DND-41 (cell line): ENCODE results near the gene NFKBIZ.

Experiments used
- ATAC-seq: fragments of 200-7000 bp; cut with Tn5 transposase; 3 replicates; pipeline ENCODE4 v1.9.1; 2021; ENCODE audit warnings: low read depth; ENCODE audit not compliant: insufficient read depth
- DNase-seq: peaks from one replicate; pipeline ENCODE4 v3.0.0-alpha.2; 2020
- H2AFZ ChIP-seq: 2 replicates; pipeline ENCODE4 v1.6.0; 2012; ENCODE audit warnings: low read depth, low read length
- H3K27ac ChIP-seq: 2 replicates; pipeline ENCODE4 v1.5.1; 2012; ENCODE audit warnings: low read length, inconsistent platforms
- H3K27me3 ChIP-seq: fragments of 200-600 bp; sonication (generic); 2 replicates; pipeline ENCODE4 v1.6.0; 2012; ENCODE audit warnings: low read length, mild to moderate bottlenecking, inconsistent platforms; ENCODE audit not compliant: insufficient read depth, poor library complexity
- H3K36me3 ChIP-seq: 2 replicates; pipeline ENCODE4 v1.5.1; 2012; ENCODE audit warnings: low read length, inconsistent platforms; ENCODE audit not compliant: insufficient read depth
- H3K4me1 ChIP-seq: 2 replicates; pipeline ENCODE4 v1.5.1; 2012; ENCODE audit warnings: mild to moderate bottlenecking, low read length; ENCODE audit not compliant: insufficient read depth
- H3K4me2 ChIP-seq: 2 replicates; pipeline ENCODE4 v1.6.0; 2012; ENCODE audit warnings: mild to moderate bottlenecking, moderate library complexity, low read length, inconsistent platforms; ENCODE audit not compliant: insufficient read depth
- H3K4me3 ChIP-seq, 2 experiments: fragments of 200-600 bp in 1 of 2; shearing (Covaris generic) in 1 of 2; 2 replicates each; pipeline ENCODE4 v1.5.1; 2012 to 2016; ENCODE audit warnings: inconsistent platforms in 2 of 2, low read length in 2 of 2, mild to moderate bottlenecking in 2 of 2, low read depth in 1 of 2, moderate library complexity in 1 of 2
- H3K79me2 ChIP-seq: 2 replicates; pipeline ENCODE4 v1.6.0; 2012; ENCODE audit warnings: low read length, inconsistent platforms; ENCODE audit not compliant: insufficient read depth
- H3K9ac ChIP-seq: 2 replicates; pipeline ENCODE4 v1.6.0; 2012; ENCODE audit warnings: low read depth, mild to moderate bottlenecking, inconsistent platforms, low read length, moderate library complexity
- H3K9me3 ChIP-seq: 2 replicates; pipeline ENCODE4 v1.5.1; 2012; ENCODE audit warnings: low read length, moderate library complexity, mild to moderate bottlenecking, inconsistent platforms; ENCODE audit not compliant: insufficient read depth, severe bottlenecking
- H4K20me1 ChIP-seq: 2 replicates; pipeline ENCODE4 v1.6.0; 2012; ENCODE audit warnings: low read length; ENCODE audit not compliant: insufficient read depth
- EZH2 ChIP-seq: IDR thresholded peaks from 3 replicates; pipeline ENCODE4 v1.6.1; 2012; ENCODE audit warnings: borderline replicate concordance, low read depth, mild to moderate bottlenecking, moderate library complexity, low read length, inconsistent platforms; ENCODE audit not compliant: severe bottlenecking
- TF ChIP-seq, protein P1 (sequence below): IDR thresholded peaks from 2 replicates; pipeline ENCODE4 v1.5.1; 2012; ENCODE audit warnings: borderline replicate concordance, low read length, moderate library complexity, mild to moderate bottlenecking; ENCODE audit not compliant: poor library complexity, severe bottlenecking; ENCODE audit errors: extremely low read depth

NFKBIZ gene

DNA sequence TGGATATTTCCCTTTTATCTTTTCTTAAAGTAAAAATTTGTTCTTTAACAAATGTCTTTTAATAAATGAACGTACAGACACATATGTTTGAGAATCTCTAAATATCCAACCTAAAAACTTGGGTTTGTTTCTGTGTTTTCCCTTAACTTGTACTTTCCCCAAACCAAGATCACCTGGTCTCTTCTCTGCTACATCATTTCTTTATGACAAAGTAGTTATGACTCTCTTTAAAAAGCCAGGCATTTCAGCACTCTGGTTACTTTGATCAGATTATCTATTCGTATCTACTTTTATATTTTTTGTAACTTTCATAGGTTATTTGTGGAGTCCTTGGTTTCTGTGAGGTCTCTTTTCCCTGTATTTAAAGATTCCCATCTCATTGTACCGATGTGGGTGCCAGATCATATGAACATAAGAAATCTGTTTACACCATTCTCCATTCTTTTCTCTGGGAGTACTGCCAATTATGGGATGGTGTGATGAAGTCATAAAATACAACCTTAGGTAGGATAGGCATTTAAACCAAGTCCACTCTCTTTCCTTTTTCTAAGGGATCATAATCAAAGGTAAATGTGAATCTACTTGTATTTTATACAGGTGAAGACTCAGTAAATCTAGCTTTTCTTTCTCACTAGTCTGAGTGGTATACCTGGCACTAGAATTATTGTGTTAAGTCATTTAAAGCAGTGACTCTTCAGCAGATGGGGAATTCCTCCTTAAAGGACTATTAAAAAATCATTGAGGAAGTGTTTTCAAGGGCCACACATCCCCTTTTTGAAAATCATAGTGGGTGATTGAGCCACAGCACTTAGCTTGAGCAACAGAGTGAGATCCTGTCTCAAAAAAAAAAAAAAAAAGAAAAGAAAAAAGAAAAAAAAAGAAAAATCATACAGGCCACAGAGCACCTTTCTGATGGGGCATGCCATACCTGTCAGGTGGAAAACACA lies 12.4 kb upstream of the NFKBIZ start:
- DNase-seq: no peak
- no peak overlapping the region for H3K9ac ChIP-seq

DNA sequence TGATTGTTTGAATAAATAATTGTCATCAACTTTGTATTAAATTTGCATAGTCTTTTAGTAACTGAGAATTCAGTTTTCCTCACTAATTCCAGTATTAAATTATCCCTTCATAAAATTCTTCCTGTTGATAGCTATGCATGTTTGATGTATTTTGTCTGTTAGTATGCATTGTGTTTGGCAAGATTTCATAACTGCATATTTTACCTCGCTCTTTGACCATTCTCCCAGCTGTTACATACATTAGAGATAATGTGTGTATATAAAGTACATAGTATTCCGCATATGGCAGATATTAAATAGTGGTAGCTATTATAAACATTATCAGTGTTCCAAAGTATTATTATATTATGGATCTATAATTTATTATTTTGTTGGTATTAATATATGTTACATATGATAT lies 10.6 kb upstream of the NFKBIZ start:
- Histone ChIP-seq H2AFZ (no peak overlapping the region), H3K4me2 (no peak overlapping the region), H3K4me1 (no peaks in the 10 kb centered on the region), H3K27me3 (no peaks in the 10 kb centered on the region), H3K79me2 (no peaks in the 10 kb centered on the region), H3K4me3 (no peak overlapping the region), H3K9ac (no peak overlapping the region), H4K20me1 (no peaks in the 10 kb centered on the region), H3K27ac (no peak overlapping the region), H3K36me3 (no peaks in the 10 kb centered on the region), H3K9me3 (no peaks in the 10 kb centered on the region)
- ATAC-seq (no peak), DNase-seq (no peak)
- TF ChIP-seq, protein P1, sequence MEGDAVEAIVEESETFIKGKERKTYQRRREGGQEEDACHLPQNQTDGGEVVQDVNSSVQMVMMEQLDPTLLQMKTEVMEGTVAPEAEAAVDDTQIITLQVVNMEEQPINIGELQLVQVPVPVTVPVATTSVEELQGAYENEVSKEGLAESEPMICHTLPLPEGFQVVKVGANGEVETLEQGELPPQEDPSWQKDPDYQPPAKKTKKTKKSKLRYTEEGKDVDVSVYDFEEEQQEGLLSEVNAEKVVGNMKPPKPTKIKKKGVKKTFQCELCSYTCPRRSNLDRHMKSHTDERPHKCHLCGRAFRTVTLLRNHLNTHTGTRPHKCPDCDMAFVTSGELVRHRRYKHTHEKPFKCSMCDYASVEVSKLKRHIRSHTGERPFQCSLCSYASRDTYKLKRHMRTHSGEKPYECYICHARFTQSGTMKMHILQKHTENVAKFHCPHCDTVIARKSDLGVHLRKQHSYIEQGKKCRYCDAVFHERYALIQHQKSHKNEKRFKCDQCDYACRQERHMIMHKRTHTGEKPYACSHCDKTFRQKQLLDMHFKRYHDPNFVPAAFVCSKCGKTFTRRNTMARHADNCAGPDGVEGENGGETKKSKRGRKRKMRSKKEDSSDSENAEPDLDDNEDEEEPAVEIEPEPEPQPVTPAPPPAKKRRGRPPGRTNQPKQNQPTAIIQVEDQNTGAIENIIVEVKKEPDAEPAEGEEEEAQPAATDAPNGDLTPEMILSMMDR: no peak
- TF ChIP-seq EZH2: no peak

More for the DNA sequence above, 12.4 kb upstream of the NFKBIZ start:
- Histone ChIP-seq H2AFZ (no peak overlapping the region), H3K4me1 (no peaks in the 10 kb centered on the region), H3K9me3 (no peaks in the 10 kb centered on the region), H3K4me3 (no peak overlapping the region), H3K79me2 (no peaks in the 10 kb centered on the region), H4K20me1 (no peaks in the 10 kb centered on the region), H3K36me3 (no peaks in the 10 kb centered on the region), H3K27me3 (no peaks in the 10 kb centered on the region), H3K27ac (no peak overlapping the region), H3K4me2 (no peak overlapping the region)
- no peak for TF ChIP-seq EZH2
- TF ChIP-seq, protein P1: no peak
- no peak for ATAC-seq

- ATAC-seq (no peak), DNase-seq (no peak)
- Histone ChIP-seq H2AFZ (no peak overlapping the region), H4K20me1 (no peaks in the 10 kb centered on the region), H3K79me2 (no peaks in the 10 kb centered on the region), H3K36me3 (no peaks in the 10 kb centered on the region), H3K4me3 (no peak overlapping the region), H3K27ac (no peak overlapping the region), H3K9ac (no peak overlapping the region), H3K9me3 (no peaks in the 10 kb centered on the region), H3K27me3 (no peaks in the 10 kb centered on the region), H3K4me1 (no peaks in the 10 kb centered on the region), H3K4me2 (no peak overlapping the region)
- no peak for TF ChIP-seq EZH2
- TF ChIP-seq, protein P1: no peak
Measured at GRCh38 chr3:101840066-101840465, 9.2 kb upstream of the NFKBIZ start.
